AG04450 (cell line): ENCODE results near the gene TPST1. TPM values are rescaled to one million over a fixed set of nuclear protein-coding genes. Genes with fewer than 3 reads are reported as not detected.

Source experiments
- CTCF ChIA-PET: fragments of 300-600, 350-600 bp; formaldehyde crosslinking; extraction: SDS; loops from one replicate; lab custom pipeline; 2022; ENCODE audit warnings: antibody characterized with exemption, inconsistent platforms; lab: Charles Lee
- POLR2A ChIA-PET: fragments of 350-600 bp; formaldehyde crosslinking; extraction: SDS; loops from one replicate; lab custom pipeline; 2021; ENCODE audit warnings: antibody characterized with exemption, inconsistent platforms; lab: Yijun Ruan, JAX
- DNase-seq: peaks from one replicate; pipeline ENCODE4 v3.0.0-alpha.2; 2011; ENCODE audit warnings: low read depth, low spot score
- H3K27ac ChIP-seq: one replicate; pipeline ENCODE4 v1.5.1; 2012; ENCODE audit warnings: low read depth, low read length, control low read depth
- H3K27me3 ChIP-seq: one replicate; pipeline ENCODE4 v1.6.0; 2012; ENCODE audit warnings: low read length; ENCODE audit not compliant: control insufficient read depth, insufficient read depth
- H3K4me3 ChIP-seq: 2 replicates; pipeline ENCODE4 v1.5.1; 2011; ENCODE audit warnings: mild to moderate bottlenecking, low read depth, low read length, control low read depth
- H3K9me3 ChIP-seq: 2 replicates; pipeline ENCODE4 v1.5.1; 2012; ENCODE audit warnings: low read length; ENCODE audit not compliant: control insufficient read depth, insufficient read depth
- CTCF ChIP-seq: IDR thresholded peaks from 2 replicates; pipeline ENCODE4 v1.5.1; 2011; ENCODE audit warnings: low read depth, low read length, control low read depth, inconsistent platforms
- polyA plus RNA-seq: library from polyadenylated mRNA; depleted of rRNA; stranded (reverse); fragments of >200 nt; gene quantifications from 2 replicates; pipeline ENCODE4 v1.2.3, GENCODE V29; 2011

Gene TPST1
- polyA plus RNA-seq, 1 experiment, result 129 TPM

GRCh38 chr7:66198469-66198868, 6.7 kb upstream of the TPST1 start:
- no peak for DNase-seq
- TF ChIP-seq CTCF, result no peak
- Histone ChIP-seq H3K4me3 (no peak overlapping the region), H3K27me3 (no peaks in the 10 kb centered on the region), H3K27ac (no peak overlapping the region), H3K9me3 (no peaks in the 10 kb centered on the region)
- CTCF ChIA-PET, result no interaction called here
- POLR2A ChIA-PET, result no interaction called here

- H3K27me3 ChIP-seq, result no peaks in the 10 kb centered on the region
- DNase-seq, result no peak
- TF ChIP-seq CTCF, result no peak
- POLR2A ChIA-PET, result no interaction called here
- H3K9me3 ChIP-seq, result no peaks in the 10 kb centered on the region
- no peak overlapping the region for H3K4me3 ChIP-seq
- CTCF ChIA-PET, result no interaction called here
- H3K27ac ChIP-seq, result no peak overlapping the region
Measured at GRCh38 chr7:66198956-66199355, 6.2 kb upstream of the TPST1 start.

GRCh38 chr7:66202441-66202840, 2.7 kb upstream of the TPST1 start:
- Histone ChIP-seq H3K9me3 (no peaks in the 10 kb centered on the region; the same call in 1 of the 2 replicates), H3K27me3 (no peaks in the 10 kb centered on the region), H3K4me3 (no peak overlapping the region), H3K27ac (no peak overlapping the region)
- no peak for DNase-seq
- ChIA-PET CTCF (interaction anchor here (1.3 kb wide), 1 partner anchor 62 kb away, joined by 3 read pairs; no protein-coding TSS in a partner anchor), POLR2A (no interaction called here)
- no peak for TF ChIP-seq CTCF

- ChIA-PET POLR2A (interaction anchor here (0.6 to 1.5 kb wide), 4 partner anchors 53 to 172 kb away, joined by 3 to 6 read pairs (median 4); no protein-coding TSS in a partner anchor), CTCF (interaction anchor here (0.7 to 2.2 kb wide), 2 partner anchors 175 to 542 kb away, joined by 7 to 14 read pairs; no protein-coding TSS in a partner anchor)
- Histone ChIP-seq H3K4me3 (peak overlapping the region; percentile 96), H3K27me3 (no peaks in the 10 kb centered on the region), H3K27ac (no peak overlapping the region), H3K9me3 (no peaks in the 10 kb centered on the region; the same call in 1 of the 2 replicates)
- no peak for TF ChIP-seq CTCF
- no peak for DNase-seq
Measured at GRCh38 chr7:66205741-66206090, 582 bp downstream of the TPST1 start.

GRCh38 chr7:66206119-66206933, 1.2 kb downstream of the TPST1 start:
- no peak for DNase-seq
- H3K9me3 ChIP-seq, result no peaks in the 10 kb centered on the region; the same call in 1 of the 2 replicates
- no peak for TF ChIP-seq CTCF
- no peaks in the 10 kb centered on the region for H3K27me3 ChIP-seq
- H3K27ac ChIP-seq, result no peak overlapping the region
- peak overlapping the region; percentile 96 for H3K4me3 ChIP-seq
- CTCF ChIA-PET, result interaction anchor here (0.7 to 2.2 kb wide), 2 partner anchors 175 to 542 kb away, joined by 7 to 14 read pairs; no protein-coding TSS in a partner anchor
- POLR2A ChIA-PET, result interaction anchor here (0.7 kb wide), 1 partner anchor 91 kb away, joined by 4 read pairs; no protein-coding TSS in a partner anchor
